GM03348 (cell line): Measurements from ENCODE around the gene BRD2.

ENCODE experiments used
- DNase-seq: peaks from one replicate; pipeline ENCODE4 v3.0.0; 2012; ENCODE audit warnings: low spot score

Gene BRD2

GRCh38 chr6:32949113-32949512, 19.3 kb upstream of the BRD2 start:
- no peak for DNase-seq

DNA sequence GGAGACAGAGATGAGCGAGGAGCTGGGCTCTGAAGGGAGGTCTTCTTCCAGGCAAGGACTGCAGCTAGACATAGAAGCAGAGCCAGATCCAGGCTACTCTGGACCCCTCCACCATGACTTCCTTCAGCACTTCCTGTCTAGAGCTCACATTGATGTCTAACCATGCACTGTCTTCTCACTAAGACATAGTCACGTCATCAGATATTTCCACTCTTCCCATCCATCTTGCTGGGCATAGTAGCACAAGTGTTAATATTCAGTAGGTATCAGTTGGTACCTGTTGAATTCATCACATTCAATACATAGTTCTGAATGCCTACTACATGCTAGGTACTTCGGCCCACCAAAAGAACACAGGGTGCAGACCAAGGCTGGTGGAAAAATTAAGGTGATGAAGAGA, 18.4 kb upstream of the BRD2 start:
- no peak for DNase-seq

DNA sequence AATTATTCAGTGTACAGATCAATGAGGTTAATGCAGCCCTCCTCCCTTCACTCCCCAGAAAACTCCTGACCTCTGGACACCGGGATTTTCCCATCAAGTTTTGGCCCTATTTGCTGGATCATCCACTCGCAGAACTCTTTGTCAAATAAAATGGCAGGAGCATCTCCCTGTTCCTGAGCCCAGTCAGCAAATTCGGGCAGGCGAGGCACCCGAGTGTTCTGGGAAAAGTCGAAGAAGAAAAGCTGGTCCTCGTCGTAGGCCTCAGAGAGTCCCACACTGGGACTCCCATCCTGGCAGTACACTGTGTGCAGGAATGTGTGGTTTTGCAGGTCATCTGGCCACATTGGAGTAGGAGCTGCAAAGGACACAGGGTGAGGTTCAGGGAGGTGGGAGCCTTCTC, 17.9 kb upstream of the BRD2 start:
- DNase-seq: no peak

GRCh38 chr6:32952817-32953739, 15.3 kb upstream of the BRD2 start, which contains the start of gene HLA-DMA:
HLA-DMA (minus strand) TSS chr6:32953097; CDS start chr6:32953036, 61 bp downstream.
- peak; percentile 93 for DNase-seq

DNA sequence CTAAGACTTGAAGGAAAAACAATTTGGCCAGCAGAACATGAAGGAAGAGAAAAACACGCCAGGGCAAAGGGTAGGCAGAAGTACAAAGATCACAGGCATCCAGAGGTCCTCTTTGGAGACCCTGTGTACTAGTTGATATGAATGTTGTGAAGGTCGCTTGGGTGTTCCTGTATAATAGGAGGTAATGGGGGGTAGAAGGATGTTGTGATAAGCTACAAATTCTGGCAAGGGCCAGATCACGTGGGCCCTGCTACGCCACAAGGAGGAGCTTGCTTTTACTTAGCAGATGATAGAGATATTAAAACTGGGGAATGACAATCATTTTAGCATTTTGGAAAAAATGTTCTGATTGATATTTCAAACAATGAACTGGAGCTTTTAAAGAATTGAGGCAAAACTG, 14.6 kb upstream of the BRD2 start:
- no peak for DNase-seq

GRCh38 chr6:32954267-32954666, 14.1 kb upstream of the BRD2 start:
- DNase-seq: no peak

DNA sequence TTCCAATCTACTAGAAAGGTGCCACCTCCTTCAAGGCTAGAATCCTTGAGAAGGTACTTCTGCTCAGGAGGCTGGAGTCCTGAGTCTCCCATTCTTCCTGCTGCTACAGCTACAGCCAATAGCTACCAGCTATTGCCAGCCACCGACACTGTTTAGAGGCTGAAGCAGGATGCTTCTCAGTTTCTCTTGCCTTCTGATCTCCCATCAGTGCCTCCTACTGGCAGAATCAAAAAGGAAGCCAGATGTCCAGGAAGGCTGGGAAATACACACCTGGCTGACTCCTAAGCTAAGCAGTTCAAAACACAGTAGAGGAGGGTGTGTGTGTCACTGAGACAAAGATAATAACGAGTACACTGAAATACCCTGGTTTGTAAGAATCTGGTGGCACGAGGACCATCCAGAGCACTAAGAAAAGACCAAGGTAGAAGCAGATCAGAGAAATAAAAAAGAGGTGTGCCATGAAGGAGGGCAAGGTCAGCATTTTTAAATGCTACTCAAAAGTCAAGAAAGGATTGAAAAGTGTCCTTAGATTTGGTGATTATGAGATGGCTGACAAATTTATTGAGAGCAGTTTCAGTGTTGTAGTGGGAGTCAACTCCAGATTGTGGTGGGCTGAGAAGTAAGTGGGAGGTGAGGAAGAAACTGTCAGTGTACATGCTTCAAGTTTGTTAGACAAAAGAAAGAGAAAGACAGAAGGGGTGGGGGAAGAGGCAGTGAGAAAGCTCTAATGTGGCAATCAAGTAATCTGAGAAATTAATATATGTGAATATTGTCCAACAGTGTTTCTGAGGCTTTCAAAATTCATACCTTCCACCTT, 13.2 kb upstream of the BRD2 start:
- no peak for DNase-seq

DNA sequence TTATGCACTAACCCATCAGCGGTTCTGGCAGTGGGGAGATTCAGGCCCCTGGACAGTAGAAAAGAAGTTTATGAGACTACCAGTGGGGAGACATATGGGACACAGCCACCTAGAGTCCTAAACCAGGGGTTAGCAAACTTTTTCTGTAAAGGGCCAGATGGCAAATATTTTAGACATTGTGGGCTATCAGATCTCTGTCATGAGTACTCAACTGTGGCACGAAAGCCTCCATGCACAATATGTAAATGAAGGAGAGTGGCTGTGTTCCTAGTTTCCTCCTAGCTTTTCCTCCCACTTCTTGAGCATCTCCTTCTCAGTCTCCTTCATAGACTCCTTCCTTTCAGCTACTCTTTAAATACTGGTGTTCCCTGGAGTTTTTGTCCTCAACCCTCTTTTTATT, 12.2 kb upstream of the BRD2 start:
- DNase-seq: no peak

- no peak for DNase-seq
These were observed 7.8 kb upstream of the BRD2 start for GRCh38 chr6:32960563-32960962.

DNA sequence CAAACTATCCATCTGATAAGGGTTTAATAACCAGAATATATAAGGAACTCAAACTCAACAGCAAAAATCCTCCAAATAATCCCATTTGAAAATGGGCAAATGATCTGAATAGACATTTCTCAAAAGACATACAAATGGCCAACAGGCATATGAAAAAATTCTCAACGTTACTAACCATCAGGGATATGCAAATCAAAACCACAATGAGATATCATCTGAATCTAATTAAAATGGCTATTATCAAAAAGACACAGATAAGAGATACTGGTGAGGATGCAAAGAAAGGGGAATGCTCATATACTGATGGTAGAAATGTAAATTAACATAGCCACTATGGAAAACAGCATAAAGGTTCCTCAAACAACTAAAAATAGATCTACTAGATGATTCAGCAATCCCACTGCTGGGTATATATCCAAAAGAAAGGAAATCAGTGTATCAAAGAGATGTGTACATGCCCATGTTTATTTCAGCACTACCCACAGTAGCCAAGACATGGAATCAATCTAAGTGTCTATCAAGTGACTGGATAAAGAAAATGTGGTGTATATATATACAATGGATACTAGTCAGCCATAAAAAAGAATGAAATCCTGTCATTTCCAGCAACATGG, 6.1 kb upstream of the BRD2 start:
- DNase-seq: no peak

- no peak for DNase-seq
These were observed 4.5 kb upstream of the BRD2 start for GRCh38 chr6:32963866-32964265.

GRCh38 chr6:32964776-32965175, 3.6 kb upstream of the BRD2 start:
- no peak for DNase-seq

GRCh38 chr6:32967151-32968091, 973 bp upstream of the BRD2 start:
- DNase-seq: no peak

GRCh38 chr6:32968867-32969684, 682 bp downstream of the BRD2 start:
- DNase-seq: peak; percentile 62

DNA sequence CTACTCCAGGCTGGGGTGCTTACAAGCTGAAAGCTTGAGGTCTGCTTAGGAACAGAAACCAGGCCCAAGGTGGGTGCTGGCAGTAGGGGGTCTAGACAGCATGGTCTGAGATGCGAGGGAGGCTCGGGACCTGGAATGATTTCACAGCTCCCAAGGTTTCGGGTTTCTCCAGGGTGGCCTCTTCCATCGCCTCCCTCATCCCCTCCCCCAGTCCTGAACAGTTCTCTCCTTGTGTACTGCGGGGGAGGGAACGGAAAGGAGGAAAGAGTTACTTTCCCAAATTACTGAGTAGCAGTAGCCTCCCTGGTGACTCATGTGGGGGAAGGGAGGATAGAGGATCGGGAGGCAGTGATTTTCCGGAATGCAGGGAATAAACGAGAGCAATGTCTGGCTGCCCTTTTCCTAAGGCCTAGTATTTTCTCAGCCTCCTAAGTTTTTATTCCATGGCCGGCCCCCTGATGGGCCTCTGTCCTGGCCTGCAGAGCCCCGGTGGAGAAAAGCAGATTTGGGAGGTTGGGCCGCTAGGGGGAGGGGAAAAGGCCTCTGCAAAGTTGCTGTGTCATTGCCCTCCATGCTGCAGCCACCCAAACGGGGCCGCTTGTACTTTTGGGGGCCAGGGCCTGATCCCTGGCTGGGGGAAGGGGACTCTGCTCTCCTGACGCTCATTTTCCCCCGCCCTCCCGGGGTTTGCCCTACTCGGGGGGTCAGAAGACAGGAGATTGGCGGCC, 1.5 kb downstream of the BRD2 start:
- DNase-seq: peak; percentile 80

DNA sequence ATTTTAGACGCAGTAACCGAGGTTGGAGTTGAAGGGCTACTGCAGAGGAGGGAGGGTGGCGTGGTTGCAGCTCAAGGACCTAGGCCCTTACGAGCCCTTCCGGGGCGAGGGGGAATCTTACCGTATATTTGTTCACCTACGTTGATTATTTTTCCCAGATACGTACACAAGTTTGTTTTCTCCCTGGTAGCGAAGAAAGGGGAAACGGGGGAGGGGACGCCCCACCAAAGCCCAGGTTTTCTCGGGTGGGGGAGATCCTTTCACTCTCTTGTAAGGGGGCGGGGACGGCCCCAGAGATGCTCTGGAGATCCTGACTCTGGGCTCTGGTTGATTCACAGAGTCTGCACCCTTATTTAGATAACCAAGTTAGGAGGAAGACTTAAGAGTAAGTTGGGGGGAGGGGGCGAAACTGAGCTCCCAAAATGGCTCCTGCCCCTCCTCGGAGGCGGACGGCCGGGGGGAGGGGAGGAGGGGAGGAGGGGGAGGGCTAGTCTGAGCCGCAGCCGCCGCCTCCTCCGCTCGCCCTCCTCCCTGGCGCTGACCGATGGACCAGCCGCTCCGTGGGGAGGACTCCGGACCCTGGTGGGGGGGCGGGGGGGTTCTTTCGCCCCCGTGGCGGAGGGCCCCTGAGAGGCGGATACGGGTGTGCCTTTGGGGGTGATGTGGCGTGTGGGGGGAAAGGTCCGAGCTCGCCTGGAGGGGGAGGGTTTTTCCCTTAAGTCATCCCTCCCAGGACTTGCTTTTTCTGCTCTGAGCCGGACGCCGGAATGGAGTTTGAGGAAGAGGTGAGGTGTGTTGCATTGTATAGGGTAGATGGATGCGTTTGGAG, 2.2 kb downstream of the BRD2 start:
- DNase-seq: peak; percentile 90

- DNase-seq: no peak
These were observed 2.8 kb downstream of the BRD2 start for GRCh38 chr6:32971242-32971580.

GRCh38 chr6:32971581-32972352, 3.4 kb downstream of the BRD2 start:
- DNase-seq: peak; percentile 97
